K562 (cell line): ENCODE measurements around the gene IL1RL2. TPM values are rescaled to one million over a fixed set of nuclear protein-coding genes. Genes with fewer than 3 reads are reported as not detected.

Source experiments
- ATAC-seq: fragments of 200-7000 bp; cut with Tn5 transposase; 3 replicates; pipeline ENCODE4 v1.9.1; 2020; ENCODE audit warnings: moderate library complexity
- BruUV-seq: library from RNA; stranded (reverse); fragments of 400-500 nt; replicated peaks from 2 replicates; lab custom pipeline; 2021; lab: Mats Ljungman, UMichigan
- CTCF ChIA-PET: fragments of 300-600 bp; formaldehyde crosslinking; extraction: SDS; loops from one replicate; lab custom pipeline; 2021; ENCODE audit warnings: low intra/inter-chr PET ratio; lab: Yijun Ruan, JAX
- POLR2A ChIA-PET: fragments of 300-600, 350-650 bp; sonication (Branson Sonifier 250); formaldehyde crosslinking; extraction: SDS; loops from one replicate; lab custom pipeline; 2021; ENCODE audit warnings: antibody characterized with exemption, inconsistent platforms; lab: Yijun Ruan, JAX
- DNase-seq, 4 experiments: peaks; one replicate each; pipeline versions ENCODE4 v3.0.0 to v3.0.0-alpha.2; 2011 to 2018; ENCODE audit warnings: low spot score in 3 of 4, mixed read lengths in 3 of 4; ENCODE audit errors: extremely low read depth in 1 of 4
- FAIRE-seq: peaks from 2 replicates; lab custom pipeline; 2011; peaks lifted over from hg19 to GRCh38; lab: Jason Lieb, UNC
- H2AFZ ChIP-seq: 2 replicates; pipeline ENCODE4 v1.6.0; 2011; ENCODE audit warnings: low read depth, low read length, control low read depth, inconsistent platforms
- H3K27ac ChIP-seq: fragments of 200-600 bp; 3 replicates; pipeline ENCODE4 v1.8.0; 2011; ENCODE audit warnings: low read depth, mild to moderate bottlenecking, control low read depth, inconsistent platforms, low read length, moderate library complexity, mixed read lengths; ENCODE audit errors: extremely low read depth
- H3K27me3 ChIP-seq, 2 experiments: fragments of 300-600 bp in 1 of 2; 2 replicates in 1 of 2; 3 replicates in 1 of 2; pipeline versions ENCODE4 v1.6.0 to v1.8.0; 2011; ENCODE audit warnings: inconsistent platforms in 2 of 2, low read length in 2 of 2, mild to moderate bottlenecking in 1 of 2, mixed read lengths in 1 of 2, moderate library complexity in 1 of 2; ENCODE audit not compliant: control insufficient read depth in 2 of 2, insufficient read depth in 2 of 2
- H3K36me3 ChIP-seq: fragments of 300-600 bp; 3 replicates; pipeline ENCODE4 v1.8.0; 2011; ENCODE audit warnings: mild to moderate bottlenecking, low read length, inconsistent platforms; ENCODE audit not compliant: control insufficient read depth, insufficient read depth
- H3K4me1 ChIP-seq, 2 experiments: fragments of 200-600 bp in 1 of 2; replicated peaks in 1 of 2; 2 replicates in 1 of 2; 3 replicates in 1 of 2; pipeline versions ENCODE4 v1.5.1 to v1.8.0; 2011; ENCODE audit warnings: inconsistent platforms in 2 of 2, low read length in 2 of 2, mild to moderate bottlenecking in 1 of 2, mixed read lengths in 1 of 2, moderate library complexity in 1 of 2; ENCODE audit not compliant: control insufficient read depth in 2 of 2, insufficient read depth in 2 of 2
- H3K4me2 ChIP-seq: 2 replicates; pipeline ENCODE4 v1.6.1; 2011; ENCODE audit warnings: low read length, control low read depth, inconsistent platforms, mixed read lengths; ENCODE audit not compliant: insufficient read depth
- H3K4me3 ChIP-seq: fragments of 200-600 bp; sonication (generic), shearing (Covaris generic); 2 replicates; pipeline ENCODE4 v1.5.1; 2016; ENCODE audit warnings: control low read depth, inconsistent platforms
- H3K79me2 ChIP-seq: fragments of 200-600 bp; 3 replicates; pipeline ENCODE4 v1.8.0; 2011; ENCODE audit warnings: low read length, inconsistent platforms; ENCODE audit not compliant: control insufficient read depth, insufficient read depth
- H3K9ac ChIP-seq, 2 experiments: 2 replicates each; pipeline versions ENCODE4 v1.6.0 to v1.6.1; 2011; ENCODE audit warnings: low read depth in 2 of 2, low read length in 2 of 2, control low read depth in 1 of 2, inconsistent platforms in 1 of 2, mild to moderate bottlenecking in 1 of 2, mixed read lengths in 1 of 2; ENCODE audit not compliant: insufficient read depth in 1 of 2
- H3K9me1 ChIP-seq: one replicate; pipeline ENCODE4 v1.6.0; 2011; ENCODE audit warnings: inconsistent platforms, mild to moderate bottlenecking, low read length, moderate library complexity; ENCODE audit not compliant: control insufficient read depth, insufficient read depth
- H3K9me3 ChIP-seq: replicated peaks from 2 replicates; pipeline ENCODE4 v1.5.1; 2011; ENCODE audit warnings: low read depth, low read length, inconsistent platforms; ENCODE audit not compliant: control insufficient read depth, insufficient read depth
- H4K20me1 ChIP-seq: replicated peaks from 2 replicates; pipeline ENCODE4 v1.6.1; 2011; ENCODE audit warnings: low read length, inconsistent platforms, mixed read lengths; ENCODE audit not compliant: control insufficient read depth, insufficient read depth
- CREB1 ChIP-seq, 2 experiments: sonication (generic) in 1 of 2; formaldehyde crosslinking in 1 of 2; IDR thresholded peaks; 2 replicates each; pipeline versions ENCODE4 v1.6.1 to v1.8.0; 2012 to 2022; ENCODE audit warnings: inconsistent platforms in 1 of 2, mild to moderate bottlenecking in 1 of 2, missing genetic modification reagents in 1 of 2, moderate library complexity in 1 of 2
- EP400 ChIP-seq: fragments of 450-650 bp; IDR thresholded peaks from 2 replicates; pipeline ENCODE4 v1.6.1; 2017; ENCODE audit warnings: antibody characterized with exemption, mild to moderate bottlenecking, moderate library complexity
- MAFG ChIP-seq: fragments of 450-650 bp; conservative IDR thresholded peaks from 2 replicates; pipeline ENCODE4 v1.6.1; 2016; ENCODE audit warnings: missing genetic modification characterization, missing compliant biosample characterization
- NCOA4 ChIP-seq: fragments of 450-650 bp; IDR thresholded peaks from 2 replicates; pipeline ENCODE4 v1.6.1; 2018; ENCODE audit warnings: mild to moderate bottlenecking; ENCODE audit not compliant: partially characterized antibody
- NEUROD1 ChIP-seq: fragments of 150-350 bp; IDR thresholded peaks from 2 replicates; pipeline ENCODE4 v1.6.1; 2014; ENCODE audit warnings: borderline replicate concordance, low read length, low read depth; ENCODE audit not compliant: partially characterized antibody
- PHTF2 ChIP-seq: fragments of 250-450 bp; sonication (Bioruptor Pico); IDR thresholded peaks from 2 replicates; pipeline ENCODE4 v1.5.0; 2021; ENCODE audit warnings: mild to moderate bottlenecking
- PTRF ChIP-seq: fragments of 450-650 bp; IDR thresholded peaks from 2 replicates; pipeline ENCODE4 v1.6.1; 2016; ENCODE audit warnings: mild to moderate bottlenecking, missing genetic modification characterization, missing compliant biosample characterization
- RBM22 ChIP-seq: fragments of 200-400 bp; formaldehyde crosslinking; IDR thresholded peaks from 2 replicates; pipeline ENCODE4 v1.6.1; 2018; ENCODE audit warnings: low read length, low read depth; ENCODE audit not compliant: poor library complexity, severe bottlenecking
- SMARCE1 ChIP-seq: fragments of 450-650 bp; IDR thresholded peaks from 2 replicates; pipeline ENCODE4 v1.7.1; 2016; ENCODE audit warnings: mild to moderate bottlenecking
- TEAD2 ChIP-seq: fragments of 450-650 bp; IDR thresholded peaks from 2 replicates; pipeline ENCODE4 v1.6.1; 2016; ENCODE audit warnings: missing genetic modification characterization, control low read depth, missing compliant biosample characterization
- YBX1 ChIP-seq: fragments of 450-650 bp; IDR thresholded peaks from 2 replicates; pipeline ENCODE4 v1.7.1; 2016; ENCODE audit warnings: mild to moderate bottlenecking
- ZBTB1 ChIP-seq: sonication (generic); formaldehyde crosslinking; IDR thresholded peaks from 2 replicates; pipeline ENCODE4 v1.8.1; 2023; ENCODE audit warnings: missing genetic modification reagents, low read depth, mild to moderate bottlenecking, borderline replicate concordance
- ZFP91 ChIP-seq: sonication (generic); formaldehyde crosslinking; IDR thresholded peaks from 2 replicates; pipeline ENCODE4 v1.8.0; 2022; ENCODE audit warnings: mild to moderate bottlenecking, missing genetic modification reagents
- ZNF583 ChIP-seq: fragments of 250-450 bp; sonication (Bioruptor Pico); IDR thresholded peaks from 2 replicates; pipeline ENCODE4 v1.4.0; 2020
- ZNF696 ChIP-seq: fragments of 250-450 bp; sonication (Bioruptor Pico); conservative IDR thresholded peaks from 2 replicates; pipeline ENCODE4 v1.4.0; 2020; ENCODE audit warnings: mild to moderate bottlenecking, moderate library complexity
- in situ Hi-C: fragments of 300-500 bp; cut with MboI; formaldehyde crosslinking; loops from 4 replicates; pipeline ENCODE4 v1.15.0; 2018; ENCODE audit warnings: inconsistent platforms, mixed read lengths
- intact Hi-C: fragments of 100-400 bp; cut with micrococcal nuclease; formaldehyde crosslinking; loops from 2 replicates; pipeline ENCODE4 v1.14.2; 2022
- polyA plus RNA-seq, 8 experiments: library from polyadenylated mRNA; depleted of rRNA in 4 of 8; stranded (reverse) in 5 of 8; unstranded in 3 of 8; fragments of >200 nt; fragmentation: Nextera tagmentation in 2 of 8; fragmentation: Illumina TruSeq in 1 of 8; extraction: Ambion mirVana in 2 of 8; extraction: Trizol in 1 of 8; gene quantifications; 2 replicates each; pipeline versions ENCODE4 v1.2.1 to v1.2.3, GENCODE V29; 2011 to 2014; ENCODE audit warnings: inconsistent platforms in 1 of 8, missing spikeins in 1 of 8
- total RNA-seq, 7 experiments: library from RNA; depleted of rRNA in 6 of 7; stranded (reverse); fragments of >200 nt in 6 of 7; fragmentation: Illumina TruSeq in 2 of 7; extraction: Trizol in 2 of 7; gene quantifications; 2 replicates each; pipeline versions ENCODE4 v1.2.1 to v1.2.3, GENCODE V29; 2011 to 2021; ENCODE audit warnings: low replicate concordance in 1 of 7
- TF ChIP-seq, protein P1 (sequence below): fragments of 450-650 bp; IDR thresholded peaks from 2 replicates; pipeline ENCODE4 v1.6.1; 2016; ENCODE audit warnings: antibody characterized with exemption
- TF ChIP-seq, protein P2 (sequence below), 2 experiments: fragments of 150-350 bp in 1 of 2; IDR thresholded peaks; 2 replicates each; pipeline ENCODE4 v1.6.1; 2012 to 2016; ENCODE audit warnings: low read depth in 2 of 2, low read length in 2 of 2, mild to moderate bottlenecking in 1 of 2, moderate library complexity in 1 of 2

IL1RL2 gene
- total and polyA plus RNA-seq, 9 of the 15 experiments (the other 6 are each of a cell fraction or from before 2014, with no cell fraction given): not detected

- Histone ChIP-seq H3K9me1 (no peaks in the 10 kb centered on the region), H2AFZ (no peak overlapping the region), H3K36me3 (no peaks in the 10 kb centered on the region), H3K9ac (no peak overlapping the region), H3K79me2 (no peaks in the 10 kb centered on the region), H3K4me2 (no peak overlapping the region), H3K4me1 (no peaks in the 10 kb centered on the region), H3K27me3 (peaks cover 0 to 8% of the 10 kb centered on the region in 2 experiments; a peak in 1 of 5 replicates), H3K4me3 (no peak overlapping the region), H4K20me1 (no peaks in the 10 kb centered on the region), H3K27ac (no peak overlapping the region), H3K9me3 (no peaks in the 10 kb centered on the region)
- no TSS peak for BruUV-seq
- TF ChIP-seq NCOA4 (no peak), TEAD2 (no peak), PTRF (tag) (no peak), PHTF2 (CRISPR knock-in tag) (no peak), RBM22 (no peak), ZBTB1 (CRISPR knock-in tag) (no peak), YBX1 (no peak), ZNF583 (CRISPR knock-in tag) (no peak), MAFG (no peak), NEUROD1 (no peak), ZNF696 (CRISPR knock-in tag) (no peak), ZFP91 (CRISPR knock-in tag) (no peak), CREB1 (IDR thresholded peaks at IDR 0.05) (no peak), CREB1 (CRISPR knock-in tag; IDR thresholded peaks at IDR 0.05) (no peak), EP400 (no peak), SMARCE1 (no peak)
- TF ChIP-seq, protein P1, sequence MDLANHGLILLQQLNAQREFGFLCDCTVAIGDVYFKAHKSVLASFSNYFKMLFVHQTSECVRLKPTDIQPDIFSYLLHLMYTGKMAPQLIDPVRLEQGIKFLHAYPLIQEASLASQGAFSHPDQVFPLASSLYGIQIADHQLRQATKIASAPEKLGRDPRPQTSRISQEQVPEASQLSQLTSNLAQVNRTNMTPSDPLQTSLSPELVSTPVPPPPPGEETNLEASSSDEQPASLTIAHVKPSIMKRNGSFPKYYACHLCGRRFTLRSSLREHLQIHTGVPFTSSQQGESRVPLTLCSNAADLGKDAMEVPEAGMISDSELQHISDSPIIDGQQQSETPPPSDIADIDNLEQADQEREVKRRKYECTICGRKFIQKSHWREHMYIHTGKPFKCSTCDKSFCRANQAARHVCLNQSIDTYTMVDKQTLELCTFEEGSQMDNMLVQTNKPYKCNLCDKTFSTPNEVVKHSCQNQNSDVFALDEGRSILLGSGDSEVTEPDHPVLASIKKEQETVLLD: no peak
- TF ChIP-seq, protein P2, sequence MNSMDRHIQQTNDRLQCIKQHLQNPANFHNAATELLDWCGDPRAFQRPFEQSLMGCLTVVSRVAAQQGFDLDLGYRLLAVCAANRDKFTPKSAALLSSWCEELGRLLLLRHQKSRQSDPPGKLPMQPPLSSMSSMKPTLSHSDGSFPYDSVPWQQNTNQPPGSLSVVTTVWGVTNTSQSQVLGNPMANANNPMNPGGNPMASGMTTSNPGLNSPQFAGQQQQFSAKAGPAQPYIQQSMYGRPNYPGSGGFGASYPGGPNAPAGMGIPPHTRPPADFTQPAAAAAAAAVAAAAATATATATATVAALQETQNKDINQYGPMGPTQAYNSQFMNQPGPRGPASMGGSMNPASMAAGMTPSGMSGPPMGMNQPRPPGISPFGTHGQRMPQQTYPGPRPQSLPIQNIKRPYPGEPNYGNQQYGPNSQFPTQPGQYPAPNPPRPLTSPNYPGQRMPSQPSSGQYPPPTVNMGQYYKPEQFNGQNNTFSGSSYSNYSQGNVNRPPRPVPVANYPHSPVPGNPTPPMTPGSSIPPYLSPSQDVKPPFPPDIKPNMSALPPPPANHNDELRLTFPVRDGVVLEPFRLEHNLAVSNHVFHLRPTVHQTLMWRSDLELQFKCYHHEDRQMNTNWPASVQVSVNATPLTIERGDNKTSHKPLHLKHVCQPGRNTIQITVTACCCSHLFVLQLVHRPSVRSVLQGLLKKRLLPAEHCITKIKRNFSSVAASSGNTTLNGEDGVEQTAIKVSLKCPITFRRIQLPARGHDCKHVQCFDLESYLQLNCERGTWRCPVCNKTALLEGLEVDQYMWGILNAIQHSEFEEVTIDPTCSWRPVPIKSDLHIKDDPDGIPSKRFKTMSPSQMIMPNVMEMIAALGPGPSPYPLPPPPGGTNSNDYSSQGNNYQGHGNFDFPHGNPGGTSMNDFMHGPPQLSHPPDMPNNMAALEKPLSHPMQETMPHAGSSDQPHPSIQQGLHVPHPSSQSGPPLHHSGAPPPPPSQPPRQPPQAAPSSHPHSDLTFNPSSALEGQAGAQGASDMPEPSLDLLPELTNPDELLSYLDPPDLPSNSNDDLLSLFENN (IDR thresholded peaks at IDR 0.05; ENCODE audit: low read depth in 2 of 2, low read length in 2 of 2): no peak
- no peak for ATAC-seq
- no peak for FAIRE-seq
- ChIA-PET CTCF (no interaction called here), POLR2A (no interaction called here)
- intact Hi-C loops (no loop called here), in situ Hi-C loops (no loop called here)
- no peak for DNase-seq
Measured at GRCh38 chr2:102208774-102209173, 22.0 kb downstream of the IL1RL2 start.
